Mesothelial cell of epicardium (in vitro differentiated cells): ENCODE results near the gene PGBD2. TPM values are rescaled to one million over a fixed set of nuclear protein-coding genes. Genes with fewer than 3 reads are reported as not detected.
"Not testable (repeated sequence)": the region's sequence is repeated elsewhere in the genome, so short reads cannot be mapped to it uniquely, and the experiment has no call there.

ENCODE experiments used
- DNase-seq, 2 experiments: peaks; one replicate each; pipeline ENCODE4 v3.0.0; 2021; ENCODE audit warnings: low spot score in 2 of 2; ENCODE audit not compliant: unreplicated experiment in 2 of 2
- H3K27ac Mint-ChIP-seq: 2 replicates; pipeline ENCODE4 v1.8.0; 2021; ENCODE audit warnings: mixed read lengths
- H3K27me3 Mint-ChIP-seq: 2 replicates; pipeline ENCODE4 v1.8.0; 2021; ENCODE audit warnings: low read depth, mixed read lengths
- H3K36me3 Mint-ChIP-seq: 2 replicates; pipeline ENCODE4 v1.8.0; 2021; ENCODE audit warnings: mixed read lengths
- H3K4me1 Mint-ChIP-seq: 2 replicates; pipeline ENCODE4 v1.8.0; 2021; ENCODE audit warnings: mixed read lengths
- H3K4me3 Mint-ChIP-seq: 2 replicates; pipeline ENCODE4 v1.8.0; 2021; ENCODE audit warnings: mild to moderate bottlenecking, moderate library complexity, mixed read lengths
- H3K9me3 Mint-ChIP-seq: 2 replicates; pipeline ENCODE4 v1.8.0; 2021; ENCODE audit warnings: mixed read lengths
- CTCF ChIP-seq: fragments of 200-600 bp; sonication (generic); IDR thresholded peaks from one replicate; pipeline ENCODE4 v1.5.0; 2021; ENCODE audit warnings: antibody characterized with exemption; ENCODE audit not compliant: unreplicated experiment
- total RNA-seq: library from RNA; stranded (reverse); gene quantifications from 3 replicates; pipeline ENCODE4 v1.2.1, GENCODE V29; 2021

The PGBD2 gene
- total RNA-seq, 1 donor from 2014 or later, result 8.5 TPM

DNA sequence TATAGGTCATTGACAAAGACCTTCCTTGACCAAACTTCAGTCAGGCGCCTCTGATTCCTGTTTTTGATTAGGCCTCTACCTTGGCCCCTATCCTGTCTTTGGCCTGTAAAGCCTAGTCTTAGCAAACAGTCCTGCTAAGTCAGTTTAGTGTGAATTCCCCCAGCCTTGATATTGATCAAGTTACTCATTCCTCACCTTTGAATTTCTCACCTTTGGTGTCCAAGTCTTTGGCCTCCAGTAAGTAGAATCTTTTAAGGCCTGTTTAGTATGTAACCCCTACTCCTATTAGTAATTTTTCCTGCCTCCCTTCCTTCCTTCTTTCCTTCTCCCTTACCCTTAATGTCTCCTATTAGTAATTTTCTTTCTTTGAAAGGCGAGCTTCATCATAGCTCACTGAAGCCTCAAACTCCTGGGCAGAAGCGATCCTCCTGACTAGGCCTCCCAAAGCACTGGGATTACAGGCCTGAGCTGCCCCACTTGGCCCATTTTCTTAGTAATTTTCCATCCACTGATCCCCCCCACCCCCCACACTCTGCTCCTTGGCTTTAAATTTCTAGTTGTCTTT lies 34.1 kb upstream of the PGBD2 start:
- Mint-ChIP-seq H3K36me3 (no peaks in the 10 kb centered on the region), H3K27me3 (peaks cover 4% of the 10 kb centered on the region), H3K4me3 (peak overlapping the region; percentile 51), H3K9me3 (no peaks in the 10 kb centered on the region), H3K27ac (peak overlapping the region; percentile 99), H3K4me1 (peaks cover 6% of the 10 kb centered on the region)
- no peak for DNase-seq
- no peak for TF ChIP-seq CTCF

GRCh38 chr1:248872752-248873408 lies 33.2 kb upstream of the PGBD2 start:
- H3K4me3 Mint-ChIP-seq, result peak overlapping the region; percentile 94
- H3K36me3 Mint-ChIP-seq, result no peaks in the 10 kb centered on the region
- peaks cover 4% of the 10 kb centered on the region for H3K27me3 Mint-ChIP-seq
- DNase-seq, result peak; percentile 37 to 69
- TF ChIP-seq CTCF, result no peak
- peak overlapping the region; percentile 99 for H3K27ac Mint-ChIP-seq
- H3K9me3 Mint-ChIP-seq, result no peaks in the 10 kb centered on the region
- peaks cover 6% of the 10 kb centered on the region for H3K4me1 Mint-ChIP-seq

GRCh38 chr1:248873409-248873992 lies 32.5 kb upstream of the PGBD2 start:
- H3K4me1 Mint-ChIP-seq, result peaks cover 6% of the 10 kb centered on the region
- peak overlapping the region; percentile 94 for H3K4me3 Mint-ChIP-seq
- DNase-seq, result peak; percentile 89 to 100
- H3K9me3 Mint-ChIP-seq, result no peaks in the 10 kb centered on the region
- H3K36me3 Mint-ChIP-seq, result no peaks in the 10 kb centered on the region
- TF ChIP-seq CTCF, result no peak
- H3K27ac Mint-ChIP-seq, result peak overlapping the region; percentile 99
- peaks cover 4% of the 10 kb centered on the region for H3K27me3 Mint-ChIP-seq

- H3K9me3 Mint-ChIP-seq, result no peaks in the 10 kb centered on the region
- DNase-seq, result peak; percentile 60 to 87
- H3K36me3 Mint-ChIP-seq, result no peaks in the 10 kb centered on the region
- H3K27ac Mint-ChIP-seq, result peak overlapping the region; percentile 99
- TF ChIP-seq CTCF, result no peak
- H3K4me3 Mint-ChIP-seq, result peak overlapping the region; percentile 94
- peaks cover 6% of the 10 kb centered on the region for H3K4me1 Mint-ChIP-seq
- peaks cover 9% of the 10 kb centered on the region for H3K27me3 Mint-ChIP-seq
Measured at GRCh38 chr1:248873993-248874533, 32.0 kb upstream of the PGBD2 start.

DNA sequence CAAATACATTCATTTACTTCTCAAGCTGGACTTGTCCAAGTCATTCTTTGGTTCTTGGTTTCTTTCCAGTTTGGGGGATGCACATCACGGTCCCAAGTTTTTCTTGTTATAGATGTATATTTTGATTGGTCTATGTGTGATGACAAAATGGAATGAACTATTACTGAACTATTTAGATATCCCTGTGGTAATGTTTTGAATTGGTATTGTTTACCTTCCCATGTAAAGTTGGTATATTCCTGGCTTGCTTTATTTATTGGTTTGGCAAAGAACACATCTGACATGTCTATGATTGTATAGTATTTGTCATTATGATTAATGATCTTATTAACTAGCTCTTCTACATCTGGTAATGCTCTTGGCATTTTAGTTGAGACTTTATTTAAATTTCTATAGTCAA lies 24.8 kb upstream of the PGBD2 start:
- Mint-ChIP-seq H3K4me1 (peaks cover 6% of the 10 kb centered on the region), H3K9me3 (no peaks in the 10 kb centered on the region), H3K4me3 (no peak overlapping the region), H3K27ac (no peak overlapping the region), H3K27me3 (peaks cover 14% of the 10 kb centered on the region), H3K36me3 (no peaks in the 10 kb centered on the region)
- no peak for DNase-seq
- no peak for TF ChIP-seq CTCF

DNA sequence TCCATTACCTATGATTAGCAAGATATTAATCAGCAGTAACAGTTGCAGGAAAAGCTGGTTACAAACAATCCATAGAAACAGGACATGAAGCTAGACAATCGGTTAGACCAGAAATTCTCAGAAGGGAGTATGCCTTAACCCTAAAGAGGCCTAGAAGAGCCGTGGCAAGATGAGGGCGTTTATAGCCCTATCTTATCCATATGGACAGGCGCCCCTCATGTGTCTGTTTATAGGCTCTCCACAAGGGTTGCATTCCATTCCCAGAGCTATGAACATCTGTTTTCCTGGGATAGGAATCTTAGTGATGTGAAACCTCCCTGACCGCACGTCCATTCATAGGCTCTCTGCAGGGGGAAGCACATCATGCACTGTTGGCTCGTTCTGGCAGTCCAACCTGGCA lies 23.6 kb upstream of the PGBD2 start:
- not testable (repeated sequence) for H3K9me3 Mint-ChIP-seq, H3K4me3 Mint-ChIP-seq, H3K36me3 Mint-ChIP-seq, H3K27ac Mint-ChIP-seq, DNase-seq
- Mint-ChIP-seq H3K27me3 (peaks cover 14% of the 10 kb centered on the region), H3K4me1 (peaks cover 13% of the 10 kb centered on the region)
